Tibial artery (tissue), 4 donors: ENCODE results near the gene NUDT19.

ENCODE experiments used
- DNase-seq, 2 donors: peaks; one replicate each; pipeline ENCODE4 v3.0.0-alpha.2; 2019
- H3K27ac ChIP-seq, 2 donors: fragments of 200-600 bp; sonication (generic) in 1 of 2; 1 replicate in 1 of 2; 2 replicates in 1 of 2; pipeline ENCODE4 v1.5.1; 2018 to 2019; ENCODE audit warnings: mild to moderate bottlenecking in 1 of 2
- H3K27me3 ChIP-seq, 2 donors: fragments of 200-600 bp; sonication (generic) in 1 of 2; one replicate each; pipeline versions ENCODE4 v1.5.1 to v1.6.0; 2016 to 2019
- H3K36me3 ChIP-seq, 3 donors: fragments of 200-600 bp; sonication (generic) in 2 of 3; one replicate each; pipeline ENCODE4 v1.5.1; 2016 to 2019; ENCODE audit warnings: mild to moderate bottlenecking in 2 of 3
- H3K4me1 ChIP-seq, 4 donors: fragments of 200-600 bp; sonication (generic) in 2 of 4; 1 replicate in 3 of 4; 2 replicates in 1 of 4; pipeline ENCODE4 v1.5.1; 2016 to 2019
- H3K4me3 ChIP-seq, 2 donors: fragments of 200-600 bp; sonication (generic) in 1 of 2; 1 replicate in 1 of 2; 2 replicates in 1 of 2; pipeline ENCODE4 v1.5.1; 2018 to 2019; ENCODE audit warnings: mild to moderate bottlenecking in 2 of 2
- H3K9me3 ChIP-seq, 3 donors: fragments of 200-600 bp; sonication (generic) in 1 of 3; one replicate each; pipeline ENCODE4 v1.5.1; 2016 to 2019
- intact Hi-C: fragments of 100-400 bp; cut with DNase I; formaldehyde crosslinking; loops from one replicate; pipeline ENCODE4 v1.15.0; 2023; ENCODE audit warnings: low total_unique reads
- TF ChIP-seq, protein P1 (sequence below), 2 experiments: fragments of 200-600 bp in 1 of 2; fragments of 450-650 bp in 1 of 2; IDR thresholded peaks; one replicate each; pipeline ENCODE4 v1.5.1; 2017 to 2019; ENCODE audit warnings: antibody characterized with exemption in 2 of 2, mild to moderate bottlenecking in 1 of 2, moderate library complexity in 1 of 2

NUDT19 gene

DNA sequence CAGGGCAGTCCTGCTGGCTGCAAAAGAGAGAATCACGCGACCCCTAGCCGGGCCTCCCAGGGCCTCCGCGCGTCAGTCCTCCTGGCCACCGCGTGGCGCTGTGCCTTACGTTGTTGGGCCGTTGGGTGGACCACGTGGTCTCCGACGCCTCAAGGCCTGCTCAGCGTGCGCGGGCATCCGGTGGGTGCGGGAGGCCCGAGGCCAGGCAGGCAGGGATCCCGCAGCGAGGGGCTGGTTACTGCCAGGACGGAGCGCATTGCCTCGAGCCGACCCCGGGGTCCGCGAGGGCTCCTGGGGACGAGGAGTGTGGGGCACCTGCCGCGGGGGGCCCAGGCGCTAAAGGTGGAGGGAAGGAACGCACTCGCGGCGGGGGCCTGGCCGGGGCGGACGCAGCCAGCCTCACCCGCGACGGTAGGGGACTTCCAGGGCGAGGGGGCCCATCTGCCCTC lies 28.0 kb downstream of the NUDT19 start, which contains the start of gene TDRD12:
TSS of gene TDRD12 (plus strand) at position 157 of the 449 bp plus-strand sequence. CDS start 306 bp downstream, outside the sequence.
- no peak within 1 kb of the TSS for H3K27ac ChIP-seq
- DNase-seq: no peak
- intact Hi-C loops: no loop called here

DNA sequence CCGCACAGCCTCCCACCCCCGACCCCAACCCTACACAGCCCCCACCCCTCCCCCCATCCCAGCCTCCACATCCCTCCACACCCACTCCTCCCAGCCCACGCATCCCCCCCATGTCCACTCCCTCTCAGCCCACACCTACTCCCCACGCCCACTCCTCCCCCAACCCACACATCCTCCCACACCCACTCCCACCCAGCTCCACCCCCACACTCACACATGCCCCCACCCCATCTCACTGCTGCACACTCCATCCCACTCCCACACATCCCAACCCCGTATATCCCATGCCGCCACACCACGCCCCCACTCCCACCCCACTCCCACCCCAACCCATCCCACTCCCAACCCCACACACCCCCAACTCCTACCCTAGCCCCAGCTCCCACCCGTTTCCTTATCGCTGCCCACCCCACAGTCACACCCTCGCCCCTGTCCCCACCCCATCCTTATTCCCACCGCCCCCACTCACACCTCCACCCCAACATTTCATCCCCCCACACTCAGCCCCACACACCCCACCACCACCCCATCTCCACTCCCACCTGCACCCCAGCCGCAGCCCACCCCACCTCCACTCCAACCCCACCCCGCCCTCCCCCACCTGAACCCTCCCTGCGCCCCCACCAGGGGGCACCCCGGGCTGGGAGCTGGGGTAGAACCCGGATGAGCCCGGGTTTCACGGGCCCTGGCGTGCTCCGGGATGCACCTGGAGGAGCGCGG lies 28.8 kb downstream of the NUDT19 start:
- H3K4me3 ChIP-seq: no peak overlapping the region
- intact Hi-C loops: no loop called here
- DNase-seq: no peak

More for the DNA sequence above, 28.0 kb downstream of the NUDT19 start, which contains the start of gene TDRD12:
- Histone ChIP-seq H3K9me3 (no peaks in the 10 kb centered on the region), H3K27me3 (no peaks in the 10 kb centered on the region), H3K36me3 (peaks cover 6 to 12% (median 9%) of the 10 kb centered on the region in 3 donors), H3K4me3 (no peak within 1 kb of the TSS), H3K4me1 (no peaks in the 10 kb centered on the region)
- TF ChIP-seq, protein P1, sequence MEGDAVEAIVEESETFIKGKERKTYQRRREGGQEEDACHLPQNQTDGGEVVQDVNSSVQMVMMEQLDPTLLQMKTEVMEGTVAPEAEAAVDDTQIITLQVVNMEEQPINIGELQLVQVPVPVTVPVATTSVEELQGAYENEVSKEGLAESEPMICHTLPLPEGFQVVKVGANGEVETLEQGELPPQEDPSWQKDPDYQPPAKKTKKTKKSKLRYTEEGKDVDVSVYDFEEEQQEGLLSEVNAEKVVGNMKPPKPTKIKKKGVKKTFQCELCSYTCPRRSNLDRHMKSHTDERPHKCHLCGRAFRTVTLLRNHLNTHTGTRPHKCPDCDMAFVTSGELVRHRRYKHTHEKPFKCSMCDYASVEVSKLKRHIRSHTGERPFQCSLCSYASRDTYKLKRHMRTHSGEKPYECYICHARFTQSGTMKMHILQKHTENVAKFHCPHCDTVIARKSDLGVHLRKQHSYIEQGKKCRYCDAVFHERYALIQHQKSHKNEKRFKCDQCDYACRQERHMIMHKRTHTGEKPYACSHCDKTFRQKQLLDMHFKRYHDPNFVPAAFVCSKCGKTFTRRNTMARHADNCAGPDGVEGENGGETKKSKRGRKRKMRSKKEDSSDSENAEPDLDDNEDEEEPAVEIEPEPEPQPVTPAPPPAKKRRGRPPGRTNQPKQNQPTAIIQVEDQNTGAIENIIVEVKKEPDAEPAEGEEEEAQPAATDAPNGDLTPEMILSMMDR (IDR thresholded peaks at IDR 0.05): no peak

DNA sequence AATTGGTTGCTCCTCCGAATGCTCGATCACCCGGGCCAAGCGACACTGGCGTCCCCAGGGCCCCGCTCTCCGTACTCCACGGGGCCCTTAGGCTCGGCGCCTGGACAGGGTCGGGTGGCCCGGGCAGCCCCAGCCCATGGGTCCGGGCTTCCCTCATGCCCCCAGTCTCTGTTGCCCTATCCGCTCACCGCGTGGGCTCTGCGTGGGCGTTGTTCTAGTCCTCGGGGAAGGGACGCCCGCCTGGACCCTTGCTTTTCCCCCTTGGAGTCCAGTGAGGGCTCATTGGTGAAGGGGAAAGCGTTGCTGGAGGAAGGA lies 29.3 kb downstream of the NUDT19 start:
- H3K4me3 ChIP-seq: no peak overlapping the region
- no peaks in the 10 kb centered on the region for H3K4me1 ChIP-seq
- H3K27ac ChIP-seq: no peak overlapping the region
- intact Hi-C loops: no loop called here
- H3K36me3 ChIP-seq: no peaks in the 10 kb centered on the region
- no peak for DNase-seq
- H3K9me3 ChIP-seq: no peaks in the 10 kb centered on the region
- TF ChIP-seq, protein P1 (IDR thresholded peaks at IDR 0.05): no peak
- H3K27me3 ChIP-seq: no peaks in the 10 kb centered on the region

More for the DNA sequence above, 28.8 kb downstream of the NUDT19 start:
- no peaks in the 10 kb centered on the region for H3K27me3 ChIP-seq
- H3K27ac ChIP-seq: no peak overlapping the region
- no peaks in the 10 kb centered on the region for H3K9me3 ChIP-seq
- no peaks in the 10 kb centered on the region for H3K4me1 ChIP-seq
- peaks cover 0 to 5% (median 3%) of the 10 kb centered on the region in 3 donors for H3K36me3 ChIP-seq
- TF ChIP-seq, protein P1 (IDR thresholded peaks at IDR 0.05): no peak

DNA sequence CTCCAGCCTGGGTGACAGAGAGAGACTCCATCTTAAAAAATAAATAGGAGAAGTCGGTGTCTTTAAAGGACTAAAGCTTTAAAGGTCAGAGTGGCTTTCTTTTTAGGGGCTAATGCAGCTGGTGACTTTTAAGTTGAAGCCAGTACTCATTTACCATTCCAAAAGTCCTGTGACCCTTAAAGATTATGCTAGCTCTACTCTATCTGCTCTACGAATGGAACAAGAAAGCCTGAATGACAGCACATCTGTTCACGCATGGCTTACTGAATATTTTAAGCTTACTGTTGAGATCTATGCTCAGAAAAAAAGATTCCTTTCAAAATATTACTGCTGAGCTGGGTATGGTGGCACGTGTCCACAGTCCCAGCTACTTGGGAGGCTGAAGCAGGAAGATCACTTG lies 44.3 kb downstream of the NUDT19 start:
- H3K27ac ChIP-seq: no peak overlapping the region
- no peaks in the 10 kb centered on the region for H3K27me3 ChIP-seq
- no peaks in the 10 kb centered on the region for H3K36me3 ChIP-seq
- H3K4me1 ChIP-seq: no peaks in the 10 kb centered on the region
- no peak for DNase-seq
- H3K9me3 ChIP-seq: no peaks in the 10 kb centered on the region
- TF ChIP-seq, protein P1 (IDR thresholded peaks at IDR 0.05): no peak
- H3K4me3 ChIP-seq: no peak overlapping the region
- intact Hi-C loops: no loop called here

DNA sequence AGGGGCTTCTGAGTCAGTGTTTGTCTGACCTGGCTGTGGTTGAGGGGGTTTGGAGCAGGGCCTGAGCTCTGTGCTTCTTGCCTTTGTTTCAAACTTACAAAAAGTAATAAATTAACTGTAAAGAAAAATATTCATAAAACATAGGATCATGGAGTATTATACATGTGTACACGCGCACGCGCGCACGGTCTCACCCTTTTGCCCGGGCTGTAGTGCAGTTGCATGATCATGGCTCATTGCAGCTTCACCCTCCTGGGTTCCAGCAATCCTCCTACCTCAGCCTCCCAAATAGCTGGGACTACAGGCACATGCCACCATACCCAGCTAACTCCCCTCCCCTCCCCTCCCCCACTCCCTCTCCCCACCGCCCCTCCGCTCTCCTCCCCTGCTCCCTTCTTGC lies 51.4 kb downstream of the NUDT19 start:
- H3K4me3 ChIP-seq: no peak overlapping the region
- H3K4me1 ChIP-seq: no peaks in the 10 kb centered on the region
- no peak for DNase-seq
- H3K27ac ChIP-seq: no peak overlapping the region
- no peaks in the 10 kb centered on the region for H3K36me3 ChIP-seq
- peaks cover 0 to 6% of the 10 kb centered on the region in 2 donors for H3K27me3 ChIP-seq
- no peaks in the 10 kb centered on the region for H3K9me3 ChIP-seq
- TF ChIP-seq, protein P1 (IDR thresholded peaks at IDR 0.05): no peak
- intact Hi-C loops: no loop called here
